SK-N-SH (cell line): ENCODE measurements around the gene TRDMT1. TPM values are rescaled to one million over a fixed set of nuclear protein-coding genes. Genes with fewer than 3 reads are reported as not detected.

Source experiments
- CTCF ChIA-PET: fragments of 300-600, 350-600 bp; formaldehyde crosslinking; extraction: SDS; loops from one replicate; lab custom pipeline; 2021; lab: Yijun Ruan, JAX
- POLR2A ChIA-PET: fragments of 350-600 bp; sonication (Branson Sonifier 250); formaldehyde crosslinking; extraction: SDS; loops from one replicate; lab custom pipeline; 2020; ENCODE audit warnings: antibody characterized with exemption, inconsistent platforms; lab: Yijun Ruan, JAX
- DNase-seq: peaks from one replicate; pipeline ENCODE4 v3.0.0; 2012
- H2AFZ ChIP-seq: fragments of 200-600 bp; sonication (generic); 2 replicates; pipeline ENCODE4 v1.8.1; 2016; ENCODE audit warnings: antibody characterized with exemption, mild to moderate bottlenecking, low read depth
- H3F3A ChIP-seq: fragments of 200-600 bp; sonication (generic); replicated peaks from 2 replicates; pipeline ENCODE3; 2016; ENCODE audit warnings: antibody characterized with exemption, mild to moderate bottlenecking; ENCODE audit not compliant: insufficient read depth
- H3K27ac ChIP-seq, 2 experiments: fragments of 200-500 bp in 1 of 2; fragments of 200-600 bp in 1 of 2; sonication (Bioruptor generic) in 1 of 2; sonication (generic), shearing (Covaris generic) in 1 of 2; 2 replicates each; pipeline versions ENCODE4 v1.5.1 to v1.6.1; 2014 to 2016; ENCODE audit warnings: low read depth in 2 of 2, inconsistent platforms in 1 of 2, low read length in 1 of 2, mild to moderate bottlenecking in 1 of 2, mixed read lengths in 1 of 2
- H3K27me3 ChIP-seq: fragments of 200-600 bp; sonication (generic), shearing (Covaris generic); 2 replicates; pipeline ENCODE4 v1.6.1; 2016; ENCODE audit warnings: mixed run types; ENCODE audit not compliant: insufficient read depth
- H3K36me3 ChIP-seq, 2 experiments: fragments of 200-500 bp in 1 of 2; fragments of 200-600 bp in 1 of 2; sonication (Bioruptor generic) in 1 of 2; sonication (generic) in 1 of 2; replicated peaks in 1 of 2; 2 replicates each; pipeline versions ENCODE3 to v1.5.1; 2014 to 2016; ENCODE audit warnings: low read length in 1 of 2, mild to moderate bottlenecking in 1 of 2; ENCODE audit not compliant: insufficient read depth in 2 of 2, control insufficient read depth in 1 of 2
- H3K4me1 ChIP-seq, 2 experiments: fragments of 200-500 bp in 1 of 2; fragments of 200-600 bp in 1 of 2; sonication (Bioruptor generic) in 1 of 2; sonication (generic), shearing (Covaris generic) in 1 of 2; 2 replicates each; pipeline versions ENCODE4 v1.5.1 to v1.6.1; 2014 to 2016; ENCODE audit warnings: low read depth in 1 of 2, low read length in 1 of 2, mixed run types in 1 of 2; ENCODE audit not compliant: insufficient read depth in 2 of 2, control insufficient read depth in 1 of 2
- H3K4me2 ChIP-seq: fragments of 200-600 bp; sonication (generic), shearing (Covaris generic); 2 replicates; pipeline ENCODE4 v1.6.1; 2017; ENCODE audit warnings: mixed run types
- H3K4me3 ChIP-seq, 2 experiments: fragments of 200-500 bp in 1 of 2; fragments of 200-600 bp in 1 of 2; sonication (Bioruptor generic) in 1 of 2; sonication (generic), shearing (Covaris generic) in 1 of 2; 2 replicates each; pipeline versions ENCODE4 v1.5.1 to v1.8.1; 2014 to 2016; ENCODE audit warnings: low read depth in 2 of 2, inconsistent platforms in 1 of 2, low read length in 1 of 2, mild to moderate bottlenecking in 1 of 2, mixed read lengths in 1 of 2, moderate library complexity in 1 of 2
- H3K79me2 ChIP-seq: fragments of 200-600 bp; sonication (generic); 2 replicates; pipeline ENCODE4 v1.8.1; 2017; ENCODE audit warnings: mild to moderate bottlenecking; ENCODE audit not compliant: insufficient read depth
- H3K9ac ChIP-seq: fragments of 200-600 bp; sonication (generic); 2 replicates; pipeline ENCODE4 v1.6.1; 2017; ENCODE audit warnings: mixed run types
- H3K9me2 ChIP-seq: fragments of 200-600 bp; sonication (generic); 2 replicates; pipeline ENCODE4 v1.6.1; 2017; ENCODE audit warnings: mixed run types
- H3K9me3 ChIP-seq: fragments of 200-600 bp; sonication (generic); 2 replicates; pipeline ENCODE4 v1.6.1; 2017; ENCODE audit warnings: mixed run types, mild to moderate bottlenecking, moderate library complexity
- H4K20me1 ChIP-seq: fragments of 200-600 bp; sonication (generic); 2 replicates; pipeline ENCODE4 v1.6.1; 2017; ENCODE audit warnings: mild to moderate bottlenecking, mixed run types; ENCODE audit not compliant: insufficient read depth
- CHD2 ChIP-seq: fragments of 150-350 bp; IDR thresholded peaks from 2 replicates; pipeline ENCODE4 v1.6.1; 2018; ENCODE audit warnings: low read length; ENCODE audit not compliant: partially characterized antibody
- EP300 ChIP-seq, 2 experiments: IDR thresholded peaks; 2 replicates each; pipeline versions ENCODE4 v1.4.0 to v1.6.1; 2012; ENCODE audit warnings: borderline replicate concordance in 1 of 2, low read depth in 1 of 2, low read length in 1 of 2
- EZH2phosphoT487 ChIP-seq: fragments of 200-600 bp; sonication (generic); IDR thresholded peaks from 2 replicates; pipeline ENCODE4 v1.6.1; 2017; ENCODE audit warnings: low read depth, mixed run types, mild to moderate bottlenecking, antibody characterized with exemption, moderate library complexity, borderline replicate concordance
- FOSL2 ChIP-seq: IDR thresholded peaks from 2 replicates; pipeline ENCODE4 v1.4.0; 2012; ENCODE audit warnings: low read depth, mild to moderate bottlenecking, moderate library complexity, borderline replicate concordance
- FOXM1 ChIP-seq: IDR thresholded peaks from 2 replicates; pipeline ENCODE4 v1.4.0; 2012; ENCODE audit warnings: low read depth, mild to moderate bottlenecking
- JUND ChIP-seq: IDR thresholded peaks from 2 replicates; pipeline ENCODE4 v1.4.0; 2012
- MAX ChIP-seq: IDR thresholded peaks from 2 replicates; pipeline ENCODE4 v1.4.0; 2012; ENCODE audit warnings: low read depth
- NFIC ChIP-seq: IDR thresholded peaks from 2 replicates; pipeline ENCODE4 v1.4.0; 2012; ENCODE audit warnings: borderline replicate concordance
- PBX3 ChIP-seq: IDR thresholded peaks from 2 replicates; pipeline ENCODE4; 2012
- RXRA ChIP-seq: IDR thresholded peaks from 2 replicates; pipeline ENCODE4 v1.4.0; 2012; ENCODE audit warnings: low read depth, mild to moderate bottlenecking, borderline replicate concordance
- TCF12 ChIP-seq: IDR thresholded peaks from 2 replicates; pipeline ENCODE4 v1.4.0; 2012
- TEAD4 ChIP-seq: IDR thresholded peaks from 2 replicates; pipeline ENCODE4 v1.4.0; 2012; ENCODE audit warnings: mild to moderate bottlenecking, borderline replicate concordance; ENCODE audit not compliant: insufficient read depth
- USF1 ChIP-seq: IDR thresholded peaks from 2 replicates; pipeline ENCODE4 v1.4.0; 2012; ENCODE audit warnings: low read depth, borderline replicate concordance
- USF2 ChIP-seq: fragments of 150-350 bp; IDR thresholded peaks from 2 replicates; pipeline ENCODE4 v1.6.1; 2017; ENCODE audit warnings: antibody characterized with exemption, low read length, low read depth, borderline replicate concordance
- YY1 ChIP-seq: IDR thresholded peaks from 2 replicates; pipeline ENCODE4 v1.4.0; 2012; ENCODE audit warnings: low read depth, mild to moderate bottlenecking
- WGBS: methylation state at CpG from one replicate; pipeline ENCODE4 v1.1.6; 2017; ENCODE audit warnings: low lambda C conversion rate; 5-methylcytosine and 5-hydroxymethylcytosine counted together
- polyA plus RNA-seq, 3 experiments: library from polyadenylated mRNA; depleted of rRNA; stranded (reverse); fragments of >200 nt; gene quantifications; 2 replicates each; pipeline ENCODE4 v1.2.3, GENCODE V29; 2012

Gene TRDMT1
- polyA plus RNA-seq, 1 of the 3 experiments (the other 2 are of a cell fraction) = 3.1 TPM

GRCh38 chr10:17109475-17110207, 91.8 kb downstream of the TRDMT1 start:
- CTCF ChIA-PET = no interaction called here
- POLR2A ChIA-PET = no interaction called here
- Histone ChIP-seq H3K27me3 (no peaks in the 10 kb centered on the region), H3K4me3 (no peak overlapping the region), H2AFZ (0 out of 2 replicates have a peak overlapping the region, but pooled peaks have one; percentile 53), H4K20me1 (no peaks in the 10 kb centered on the region), H3K9ac (no peak overlapping the region), H3K4me1 (peaks cover 0 to 8% of the 10 kb centered on the region in 2 experiments), H3K4me2 (peak overlapping the region; percentile 45; the same call in 1 of the 2 replicates), H3K36me3 (no peaks in the 10 kb centered on the region), H3F3A (peaks cover 26% of the 10 kb centered on the region), H3K79me2 (no peaks in the 10 kb centered on the region), H3K9me2 (no peaks in the 10 kb centered on the region), H3K9me3 (no peaks in the 10 kb centered on the region), H3K27ac (peak overlapping the region in 1 of 2 experiments; percentile 74; a peak in 2 of 4 replicates)
- 67% methylated on average over 3 of the region's 3 CpGs for WGBS
- TF ChIP-seq YY1 (peak; percentile 79; the same call in 1 of the 2 replicates), EP300 (IDR thresholded peaks at IDR 0.05; ENCODE audit: borderline replicate concordance in 1 of 2, low read depth in 1 of 2, low read length in 1 of 2) (peak in 1 of 2 experiments; percentile 70; a peak in 2 of 4 replicates), USF1 (no peak), PBX3 (peak; percentile 67), USF2 (no peak), EZH2phosphoT487 (no peak), CHD2 (no peak), RXRA (peak; percentile 41; the same call in 1 of the 2 replicates), NFIC (peak; percentile 66), MAX (peak; percentile 78; the same call in 1 of the 2 replicates), JUND (peak; percentile 80), TCF12 (peak; percentile 92), TEAD4 (peak; percentile 31; the same call in 1 of the 2 replicates), FOSL2 (peak; percentile 89), FOXM1 (no peak)
- DNase-seq = no peak
